A204.1 (cell line): ENCODE results near the gene NT5C1B.

Experiments
- FAIRE-seq: peaks from 2 replicates; lab custom pipeline; 2012; peaks lifted over from hg19 to GRCh38; lab: Jason Lieb, UNC

NT5C1B gene

DNA sequence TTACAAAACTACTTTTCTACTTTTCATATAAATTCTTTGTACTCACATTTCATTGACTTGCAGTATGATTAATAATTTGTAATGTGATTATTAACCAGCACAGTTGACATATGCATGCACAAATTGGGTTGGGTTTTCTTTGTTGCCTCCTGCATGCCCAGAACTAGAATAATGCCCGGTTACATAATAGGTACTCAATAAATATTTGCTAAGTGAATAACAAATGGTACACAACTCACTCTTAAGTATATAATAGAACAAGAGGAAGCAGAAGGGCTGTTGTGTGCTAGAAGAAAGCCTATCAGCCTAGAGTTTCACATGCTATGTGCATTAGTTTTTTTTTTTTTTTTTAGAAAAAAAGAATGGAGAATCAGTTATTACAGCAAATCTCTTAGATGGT, 38.2 kb downstream of the NT5C1B start:
- FAIRE-seq, result no peak

DNA sequence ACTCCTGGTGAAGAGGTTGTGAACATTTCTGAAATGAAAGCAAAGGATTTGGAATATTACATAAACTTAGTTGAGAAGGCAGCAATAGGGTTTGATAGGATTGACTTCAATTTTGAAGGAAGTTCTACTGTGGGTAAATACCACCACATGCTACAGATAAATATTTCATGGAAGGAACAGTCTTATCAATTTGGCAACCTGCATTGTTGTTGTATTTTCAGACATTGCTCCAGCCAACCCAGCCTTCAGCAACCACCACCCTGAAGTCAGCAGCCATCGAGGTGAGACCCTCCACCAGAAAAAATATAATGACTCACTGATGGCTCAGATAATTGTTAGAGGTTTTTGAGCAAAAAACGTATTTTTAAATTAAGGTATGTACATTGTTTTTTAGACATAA, 38.9 kb downstream of the NT5C1B start:
- no peak for FAIRE-seq

DNA sequence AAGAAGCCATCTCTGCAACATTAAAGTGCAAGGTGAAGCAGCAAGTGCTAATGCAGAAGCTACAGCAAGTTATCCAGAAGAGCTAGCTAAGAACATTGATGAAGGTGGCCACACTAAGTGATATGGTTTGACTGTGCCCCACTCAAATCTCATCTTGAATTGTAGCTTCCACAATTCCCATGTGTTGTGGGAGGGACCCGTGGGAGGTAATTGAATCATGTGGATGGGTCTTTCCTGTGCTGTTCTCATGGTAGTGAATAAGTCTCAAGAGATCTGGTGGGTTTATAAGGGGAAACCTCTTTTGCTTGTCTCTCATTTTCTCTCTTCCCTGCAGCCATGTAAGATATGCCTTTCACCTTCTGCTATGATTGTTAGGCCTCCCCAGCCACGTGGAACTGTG, 40.3 kb downstream of the NT5C1B start:
- FAIRE-seq, result no peak

DNA sequence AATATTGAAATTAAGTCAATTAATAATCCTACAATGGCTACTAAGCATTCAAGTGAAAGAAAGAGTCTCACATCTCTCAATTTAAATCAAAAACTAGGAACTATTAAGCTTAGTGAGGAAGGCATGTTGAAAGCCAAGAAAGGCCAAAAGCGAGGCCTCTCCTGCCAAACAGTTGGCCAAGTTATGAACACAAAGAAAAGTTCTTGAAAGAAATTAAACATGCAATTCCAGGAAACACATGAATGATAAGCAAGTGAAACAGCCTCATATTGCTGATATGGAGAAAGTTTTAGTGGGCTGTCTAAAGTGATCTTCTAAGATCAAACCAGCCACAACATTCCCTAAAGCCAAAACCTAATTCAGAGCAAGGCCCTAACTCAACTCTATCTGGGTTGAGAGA, 40.7 kb downstream of the NT5C1B start:
- FAIRE-seq, result no peak

DNA sequence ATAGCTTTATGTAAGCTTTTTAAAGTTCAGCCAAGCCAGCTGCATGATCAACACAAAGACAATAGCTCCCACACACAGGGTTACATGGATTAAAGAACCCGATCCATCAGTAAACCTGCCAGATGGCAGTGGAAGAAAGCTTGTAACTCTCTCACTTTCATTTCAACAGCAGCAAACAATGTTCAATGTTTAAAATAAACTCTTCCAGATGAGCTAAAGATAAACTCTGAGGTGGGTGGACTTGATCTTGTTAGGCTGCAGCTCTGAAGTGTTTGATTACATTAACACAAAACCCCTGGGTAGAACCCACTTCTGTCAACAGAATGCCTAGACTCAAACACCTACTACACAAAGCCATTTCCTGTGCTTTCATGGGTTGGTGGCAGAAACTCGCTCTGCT, 42.8 kb downstream of the NT5C1B start:
- no peak for FAIRE-seq

DNA sequence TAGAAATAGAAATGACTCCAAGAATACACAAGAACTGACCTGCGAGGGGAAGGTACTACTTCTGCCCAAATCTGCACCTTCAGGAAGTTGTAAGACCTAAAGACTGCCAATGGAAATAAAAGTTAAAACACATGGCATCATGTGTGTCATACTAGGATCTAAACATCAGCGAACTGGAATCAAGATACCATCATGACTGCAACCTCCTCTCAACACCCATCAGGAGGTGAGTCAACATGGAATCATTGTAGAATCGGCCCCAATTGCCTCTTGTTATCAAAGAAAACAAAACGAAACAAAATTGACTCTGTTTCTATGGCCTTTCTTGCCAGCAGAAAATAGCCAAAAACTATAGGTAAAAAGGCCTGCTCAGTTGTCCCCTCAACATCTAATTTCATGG, 44.0 kb downstream of the NT5C1B start:
- no peak for FAIRE-seq

DNA sequence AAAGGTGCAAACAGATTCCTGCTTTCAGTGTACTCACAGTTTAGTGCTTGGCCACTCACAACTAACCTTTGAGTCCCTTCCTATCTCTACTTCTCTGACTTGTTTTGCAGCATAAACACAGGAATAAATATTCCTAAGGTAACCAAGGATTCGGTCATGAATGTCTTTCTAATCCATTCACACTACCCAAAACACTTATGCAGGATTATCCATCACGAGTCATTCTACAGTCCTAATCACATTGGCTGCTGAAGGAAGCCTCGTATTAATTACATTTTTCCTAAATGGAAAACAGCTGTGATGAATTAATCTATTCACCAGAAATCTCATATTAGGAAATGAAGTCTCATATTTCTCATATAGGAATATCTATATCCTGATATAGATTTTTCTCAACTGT, 45.2 kb downstream of the NT5C1B start:
- FAIRE-seq, result no peak

DNA sequence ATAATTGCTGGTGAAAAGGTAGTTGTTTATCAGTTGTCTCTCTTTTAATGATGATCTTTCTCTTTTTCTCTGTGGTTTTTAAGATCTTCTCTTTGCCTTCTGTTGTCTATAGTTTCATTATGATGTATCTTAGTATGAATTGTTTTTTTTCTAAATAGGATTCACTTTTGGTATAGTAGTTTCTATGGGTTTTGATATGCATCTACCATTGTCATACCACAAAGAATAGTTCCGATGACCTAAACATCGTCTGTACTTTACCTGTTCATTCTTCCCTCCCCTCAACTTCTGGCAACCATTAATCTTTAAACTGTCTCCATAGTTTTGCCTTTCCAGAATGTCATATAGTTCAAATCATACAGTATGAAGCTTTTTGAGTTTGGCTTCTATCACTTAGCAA, 48.5 kb downstream of the NT5C1B start:
- FAIRE-seq, result no peak

DNA sequence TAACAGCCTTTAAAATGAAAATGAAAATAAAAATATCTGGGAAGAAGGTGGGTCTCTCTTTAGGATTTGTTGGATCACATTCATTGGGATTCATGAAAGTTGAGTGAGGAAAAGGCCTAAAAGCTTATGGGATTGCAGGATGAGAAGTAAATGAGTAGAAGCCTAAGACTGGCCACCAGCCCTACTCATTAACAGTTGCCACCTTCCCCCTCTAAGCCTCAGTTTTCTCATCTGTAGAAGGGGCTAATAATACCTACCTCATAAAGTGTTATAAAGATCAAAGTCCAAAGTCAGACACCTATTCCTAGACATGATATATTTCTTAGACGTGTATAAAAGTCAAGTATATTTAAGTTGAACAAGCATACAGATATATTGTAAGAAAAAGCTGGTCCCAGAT, 52.7 kb downstream of the NT5C1B start:
- FAIRE-seq, result no peak

DNA sequence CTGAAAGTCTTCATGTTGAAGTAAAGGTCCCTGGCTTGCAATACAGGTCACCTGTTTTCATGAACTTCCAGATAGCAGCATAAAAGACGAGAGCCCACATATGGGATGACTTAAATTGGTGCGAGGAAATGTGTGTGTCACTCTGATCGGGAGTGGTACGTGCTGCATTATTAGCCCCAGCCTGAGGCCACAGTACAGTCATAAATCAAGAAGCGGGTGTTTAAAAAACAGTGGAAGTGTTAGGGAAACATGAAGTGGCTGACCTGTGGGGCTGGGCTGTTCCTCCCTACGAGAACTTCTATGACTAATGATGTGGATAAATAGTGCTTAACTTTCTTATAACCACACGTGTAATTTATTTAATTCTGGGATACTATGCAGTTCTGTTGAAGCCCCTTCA, 53.3 kb downstream of the NT5C1B start:
- no peak for FAIRE-seq

DNA sequence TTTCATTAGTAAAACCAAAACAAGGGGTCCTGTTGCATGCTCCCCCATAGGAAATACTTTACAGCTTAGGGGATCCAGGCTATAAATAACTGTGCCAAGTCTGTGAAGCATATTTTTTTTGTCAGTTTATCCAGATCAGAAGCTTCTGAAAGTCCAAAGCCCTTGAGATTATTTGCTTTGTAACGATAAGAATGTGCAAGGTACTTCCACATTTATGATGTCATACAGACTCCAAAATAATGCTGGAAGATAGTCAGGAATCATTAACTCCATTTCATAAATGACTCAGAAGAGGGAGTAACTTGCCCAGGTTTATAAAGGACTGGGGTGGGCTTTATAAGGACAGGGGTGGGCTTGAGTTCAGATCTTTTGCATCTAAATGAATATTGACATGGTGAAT, 58.2 kb downstream of the NT5C1B start:
- no peak for FAIRE-seq

DNA sequence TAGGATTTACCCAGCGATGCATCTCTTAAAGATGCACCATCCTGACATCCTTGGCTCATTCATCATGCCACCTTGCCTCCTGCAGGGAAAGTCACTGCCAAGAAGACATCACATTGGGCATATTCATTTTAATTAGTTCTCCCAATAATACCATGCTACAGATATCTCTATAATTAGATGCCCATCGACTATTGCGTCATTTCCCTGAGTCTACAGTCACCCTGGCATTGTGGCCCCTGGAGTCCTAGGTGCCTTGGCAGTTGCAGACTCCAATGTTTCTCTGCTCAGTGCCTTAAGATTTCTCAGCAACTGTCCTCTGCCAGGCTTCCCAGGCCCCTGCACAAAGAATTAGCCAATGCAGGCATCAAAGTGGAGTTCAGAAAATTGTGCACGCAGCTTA, 61.5 kb downstream of the NT5C1B start:
- no peak for FAIRE-seq

DNA sequence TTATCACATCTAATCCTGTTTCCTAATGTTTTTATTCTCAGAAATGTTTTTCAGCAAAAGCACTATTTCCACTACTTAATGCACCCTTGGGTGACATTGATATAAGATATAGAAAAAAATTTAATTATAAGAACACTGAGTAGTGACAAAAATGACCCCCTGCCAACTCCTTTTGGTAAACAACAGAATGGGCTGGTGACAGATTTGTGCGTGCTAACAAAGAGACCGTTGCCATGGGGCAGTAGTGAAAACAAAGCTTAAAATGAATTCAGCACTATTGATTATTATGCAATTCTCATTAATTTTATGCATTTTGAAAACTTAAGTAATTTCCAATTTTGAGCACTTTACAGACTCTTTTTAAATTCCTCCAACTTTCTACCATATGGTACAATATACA, 62.0 kb downstream of the NT5C1B start:
- FAIRE-seq, result no peak

DNA sequence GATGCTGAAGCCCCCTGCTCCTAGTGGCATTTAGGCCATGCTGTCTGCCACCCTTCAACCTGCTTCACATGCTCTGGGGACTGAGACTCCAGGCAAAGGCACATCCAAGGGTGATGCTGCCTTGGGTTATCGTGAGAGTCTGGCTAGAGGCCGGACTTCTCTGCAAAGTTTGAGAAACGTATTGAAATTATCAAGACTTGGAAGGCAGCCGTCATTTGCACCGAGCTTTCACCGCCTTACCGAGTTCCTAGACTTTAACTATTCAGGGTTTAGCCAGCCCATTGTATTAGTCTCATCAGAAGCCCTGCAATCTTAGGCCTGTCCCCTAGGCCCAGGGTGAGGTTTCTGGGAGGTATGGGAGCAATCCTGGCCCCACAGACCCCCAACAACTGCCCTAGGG, 62.9 kb downstream of the NT5C1B start:
- FAIRE-seq, result no peak

DNA sequence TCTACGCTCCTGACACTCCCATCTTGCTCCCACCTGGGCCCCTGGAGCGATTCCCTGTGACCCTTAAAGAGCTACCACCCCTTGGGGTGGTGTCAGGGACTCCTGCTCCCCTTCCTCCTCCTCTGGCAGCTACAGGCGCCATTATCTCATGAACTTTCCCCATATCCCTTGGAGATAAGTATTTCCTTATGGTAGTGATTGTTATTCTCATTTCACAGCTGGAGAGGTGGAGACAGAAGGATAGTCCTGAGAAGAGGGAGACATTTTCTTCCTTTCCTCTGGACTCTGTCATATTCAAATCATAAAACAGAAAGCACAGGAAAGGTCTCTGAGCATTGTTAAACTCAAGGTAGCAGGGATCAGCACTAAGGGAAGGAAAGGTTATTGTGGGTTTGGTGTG, 63.5 kb downstream of the NT5C1B start:
- no peak for FAIRE-seq

DNA sequence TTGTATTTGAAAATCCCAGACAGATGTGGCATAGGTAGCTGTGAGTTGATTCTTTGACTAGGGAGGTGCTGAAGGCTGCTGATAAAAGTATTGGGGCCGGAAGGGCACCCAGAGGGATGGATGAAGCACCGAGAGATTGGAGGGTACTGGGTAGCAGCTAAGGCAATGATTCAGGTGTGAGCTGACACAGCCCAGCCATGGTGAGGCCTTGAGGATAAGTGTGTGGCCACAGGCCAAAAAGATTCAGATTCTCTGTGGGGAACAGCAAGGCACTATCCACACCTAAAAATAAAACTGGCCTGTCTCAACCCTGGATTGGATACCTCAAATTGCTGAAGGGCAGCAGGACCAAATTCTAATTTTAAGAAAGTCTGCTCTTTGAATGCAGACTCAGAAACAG, 64.1 kb downstream of the NT5C1B start:
- FAIRE-seq, result no peak

DNA sequence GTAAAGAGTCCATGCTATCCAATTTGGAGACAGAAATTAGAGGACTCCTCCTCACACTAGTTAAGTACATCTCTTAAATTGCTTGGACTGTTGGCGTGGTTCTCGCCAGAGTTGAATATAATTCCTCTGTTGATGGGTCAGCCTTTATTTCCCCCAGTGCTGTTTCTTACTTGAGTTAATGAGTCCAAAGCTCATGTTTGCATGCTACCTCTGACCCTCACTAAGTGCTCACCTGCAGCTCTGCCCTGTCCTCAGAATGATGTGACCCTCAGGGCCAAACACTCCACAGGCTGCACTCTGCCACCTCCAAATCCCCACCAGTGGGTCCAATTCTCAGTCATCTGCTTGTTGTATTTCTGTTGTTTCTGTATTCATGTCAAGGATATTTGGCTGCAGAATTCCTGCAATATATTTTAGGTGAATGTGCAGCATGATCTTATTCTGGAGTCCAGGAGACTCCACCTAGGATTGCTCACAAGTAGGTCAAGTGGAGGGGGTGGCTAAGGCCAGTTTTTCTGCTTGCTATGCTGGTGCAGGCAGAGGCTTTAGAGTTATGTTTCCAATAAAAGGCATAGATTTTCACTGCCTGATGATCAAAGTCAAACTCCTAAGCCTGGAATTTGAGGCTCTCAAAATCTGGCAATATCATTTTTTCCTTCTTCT, 66.8 kb downstream of the NT5C1B start:
- FAIRE-seq, result no peak

DNA sequence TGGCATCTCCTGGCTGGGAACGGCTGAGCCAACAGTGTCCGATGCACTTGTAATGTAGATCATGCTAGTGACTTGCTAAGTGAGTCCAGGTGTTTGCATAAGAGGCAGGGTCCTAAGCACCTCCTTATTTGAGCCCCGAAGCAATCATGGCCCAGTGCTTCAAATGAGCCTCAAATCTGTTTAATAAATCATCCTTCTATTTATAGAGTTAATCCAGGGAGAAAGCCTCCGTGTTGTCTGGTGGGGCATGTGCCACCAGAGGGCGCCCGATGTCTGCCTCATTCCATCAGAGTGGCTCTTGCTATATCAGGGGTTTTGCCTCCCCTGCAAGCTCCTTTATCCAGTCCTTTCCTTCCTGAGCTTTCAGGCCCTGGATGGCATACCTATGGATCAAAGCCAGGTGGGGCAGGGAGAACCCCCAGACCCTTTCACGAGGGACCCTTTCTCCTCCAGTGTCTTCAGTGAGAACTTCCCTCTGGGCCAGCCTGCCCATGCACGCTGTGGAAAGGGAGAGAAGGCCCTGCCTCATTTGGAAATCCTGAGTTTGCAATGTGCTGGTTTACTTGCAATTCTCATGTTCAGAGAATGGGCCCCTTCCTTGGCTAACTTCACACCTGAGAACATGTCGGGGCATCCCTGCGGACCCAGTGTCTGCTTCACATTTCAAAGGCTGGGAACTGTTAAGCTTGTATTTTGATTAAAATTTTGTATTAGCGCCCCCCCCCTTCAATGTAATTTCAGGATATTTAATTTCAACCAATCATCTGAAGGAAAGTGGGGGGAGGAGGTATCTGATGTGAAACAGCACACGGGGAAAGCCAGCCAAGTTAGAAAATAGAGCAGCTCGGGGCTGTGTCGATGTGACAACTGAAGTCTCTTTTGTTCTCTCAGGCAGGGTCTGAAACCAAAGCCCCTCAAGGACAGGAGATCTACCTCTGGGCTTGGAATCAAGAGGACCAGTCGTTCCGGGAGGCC, 68.6 kb downstream of the NT5C1B start:
- no peak for FAIRE-seq

DNA sequence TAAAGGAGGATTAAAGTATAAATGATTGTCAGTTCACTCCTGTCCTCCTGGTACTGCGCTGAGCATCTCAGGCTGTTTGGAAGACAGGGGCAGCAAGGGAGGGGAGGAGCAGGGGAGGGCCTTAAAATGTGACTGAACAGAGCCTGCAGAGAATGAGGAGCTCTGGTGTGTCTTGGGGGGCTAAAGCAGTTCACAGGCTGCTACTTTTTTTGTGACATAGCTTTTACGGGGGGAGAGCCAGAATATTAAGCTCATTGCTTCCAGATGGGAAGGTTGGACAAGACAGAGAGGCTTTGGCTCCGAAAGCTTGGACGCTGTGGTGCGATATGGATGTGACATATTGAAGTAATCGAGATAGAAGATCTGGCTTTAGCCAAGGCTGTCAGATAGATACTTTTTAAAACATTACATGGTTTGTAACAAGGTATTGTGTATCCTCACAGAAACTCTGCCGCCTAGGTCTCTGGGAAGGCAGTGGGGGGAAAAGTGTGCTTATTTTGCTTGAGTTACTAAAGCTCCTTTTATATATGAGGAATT, 69.4 kb downstream of the NT5C1B start:
- no peak for FAIRE-seq

DNA sequence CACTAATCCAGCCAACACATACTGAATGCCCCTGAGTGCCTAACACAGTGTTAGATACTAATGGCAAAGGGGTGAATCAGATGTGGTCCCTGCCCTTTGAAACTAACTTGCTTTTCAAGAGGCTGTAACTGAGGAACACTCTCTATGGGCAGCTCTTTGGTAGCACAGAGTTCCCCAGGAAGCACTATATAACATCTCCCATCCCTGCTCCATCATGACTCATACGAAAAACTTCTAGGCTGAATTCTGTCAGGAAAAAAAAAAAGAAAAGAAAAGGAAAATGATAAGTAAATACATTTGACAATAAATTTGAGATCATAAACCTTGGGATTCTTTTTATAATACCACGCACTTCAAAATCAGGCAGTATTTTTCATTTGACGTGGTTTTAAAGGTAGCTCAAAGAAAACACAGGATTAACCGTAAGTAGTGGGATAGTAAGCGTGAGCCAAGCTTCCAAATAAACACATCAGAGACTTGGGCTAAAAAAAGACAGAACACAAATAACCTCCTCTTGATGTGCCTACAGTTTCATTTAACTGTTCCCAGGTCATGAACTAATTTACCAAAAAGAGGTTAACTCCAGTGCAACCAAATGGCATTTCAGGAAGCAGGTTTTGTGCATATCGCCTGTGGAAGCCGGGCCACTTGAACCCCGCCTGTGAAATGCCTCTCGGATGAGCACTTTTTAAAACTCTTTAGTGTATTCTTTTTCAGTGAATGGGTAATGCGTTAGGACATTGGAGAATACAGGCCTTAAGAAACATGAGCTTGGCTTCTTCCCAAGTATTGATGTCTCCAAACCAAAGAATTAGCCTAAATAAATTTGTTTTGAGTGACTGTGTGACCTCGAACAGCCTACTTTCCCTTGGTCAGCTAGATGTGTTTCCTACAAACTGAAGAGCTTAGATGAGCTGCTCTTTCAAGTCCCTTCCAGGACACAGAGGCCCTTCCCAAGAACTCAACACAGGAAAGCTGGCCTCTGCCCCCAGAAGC, 71.0 kb downstream of the NT5C1B start:
- no peak for FAIRE-seq

DNA sequence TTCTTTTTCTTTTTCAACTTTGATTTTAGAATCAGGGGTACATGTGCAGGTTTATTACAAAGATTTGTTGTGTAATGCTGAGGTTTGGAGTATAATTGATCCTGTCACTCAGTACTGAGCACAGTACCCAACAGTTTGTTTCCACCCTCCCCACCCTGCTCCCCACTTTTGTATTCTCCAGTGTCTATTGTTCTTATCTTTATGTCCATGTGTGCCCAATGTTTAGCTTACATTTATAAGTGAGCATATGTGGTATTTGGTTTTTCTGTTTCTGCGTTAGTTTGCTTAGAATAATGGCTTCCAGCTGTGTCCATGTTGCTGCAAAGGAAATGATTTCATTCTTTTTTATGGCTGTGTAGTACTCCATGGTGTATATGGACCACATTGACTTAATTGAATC, 72.0 kb downstream of the NT5C1B start:
- FAIRE-seq, result no peak

DNA sequence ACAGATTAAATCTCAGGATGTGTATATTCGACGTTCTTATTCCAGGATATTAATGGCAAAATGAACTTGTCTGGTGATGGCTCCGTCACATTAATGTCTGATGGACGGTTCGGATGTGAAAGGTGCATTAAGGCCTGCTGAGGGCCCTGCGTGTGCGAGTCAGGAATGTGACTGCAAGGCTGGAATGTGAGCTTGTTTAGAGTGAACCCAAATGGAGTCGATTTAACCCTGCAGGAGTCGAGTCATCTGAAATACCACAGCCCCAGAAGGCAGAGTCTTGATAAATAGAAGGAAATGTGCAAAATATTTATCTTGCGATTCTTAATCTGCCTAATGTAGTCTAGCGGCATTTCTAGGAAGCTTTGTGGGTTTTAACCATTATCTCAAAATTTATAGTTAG, 73.3 kb downstream of the NT5C1B start:
- no peak for FAIRE-seq
